DOHH2 (cell line): Measurements from ENCODE around the gene LDLR.
"Not testable (repeated sequence)": the region's sequence is repeated elsewhere in the genome, so short reads cannot be mapped to it uniquely, and the experiment has no call there.

Experiments
- H3F3A ChIP-seq: fragments of 200-600 bp; sonication (generic), shearing (Covaris generic); 2 replicates; pipeline ENCODE4 v1.6.0; 2016; ENCODE audit warnings: antibody characterized with exemption, mild to moderate bottlenecking; ENCODE audit not compliant: control insufficient read depth, insufficient read depth
- H3K27ac ChIP-seq: fragments of 200-600 bp; sonication (generic); 2 replicates; pipeline ENCODE4 v1.5.1; 2014; ENCODE audit warnings: low read depth, mild to moderate bottlenecking, low read length, moderate library complexity
- H3K27me3 ChIP-seq: fragments of 200-600 bp; sonication (generic); 2 replicates; pipeline ENCODE4 v1.6.1; 2014; ENCODE audit warnings: mild to moderate bottlenecking, low read length, mixed read lengths; ENCODE audit not compliant: control insufficient read depth
- H3K36me3 ChIP-seq: fragments of 200-600 bp; sonication (generic); 2 replicates; pipeline ENCODE4 v1.6.1; 2014; ENCODE audit warnings: mild to moderate bottlenecking, low read length, moderate library complexity, mixed read lengths; ENCODE audit not compliant: control insufficient read depth
- H3K4me1 ChIP-seq: fragments of 200-600 bp; sonication (generic); 2 replicates; pipeline ENCODE4 v1.6.1; 2014; ENCODE audit warnings: mild to moderate bottlenecking, low read length, mixed read lengths; ENCODE audit not compliant: control insufficient read depth
- H3K4me2 ChIP-seq: fragments of 200-600 bp; sonication (generic); 2 replicates; pipeline ENCODE4 v1.6.0; 2014; ENCODE audit warnings: mild to moderate bottlenecking, low read length, moderate library complexity
- H3K4me3 ChIP-seq: fragments of 200-600 bp; sonication (generic); 2 replicates; pipeline ENCODE4 v1.5.1; 2014; ENCODE audit warnings: mild to moderate bottlenecking, low read length, mixed read lengths
- H3K79me2 ChIP-seq: fragments of 200-600 bp; sonication (generic); 2 replicates; pipeline ENCODE4 v1.6.1; 2014; ENCODE audit warnings: mild to moderate bottlenecking, low read length, mixed read lengths; ENCODE audit not compliant: control insufficient read depth
- H3K9me2 ChIP-seq: fragments of 200-600 bp; sonication (generic); replicated peaks from 2 replicates; pipeline ENCODE4 v1.6.1; 2014; ENCODE audit warnings: mild to moderate bottlenecking, low read length, mixed read lengths; ENCODE audit not compliant: control insufficient read depth
- H3K9me3 ChIP-seq: fragments of 200-600 bp; sonication (generic); 2 replicates; pipeline ENCODE4 v1.6.1; 2014; ENCODE audit warnings: antibody characterized with exemption, low read length, mixed read lengths; ENCODE audit not compliant: control insufficient read depth, insufficient read depth
- H4K20me1 ChIP-seq: fragments of 200-600 bp; sonication (generic); 2 replicates; pipeline ENCODE4 v1.6.0; 2014; ENCODE audit warnings: low read depth, mild to moderate bottlenecking, antibody characterized with exemption, low read length, moderate library complexity; ENCODE audit not compliant: control insufficient read depth, insufficient read depth
- CTCF ChIP-seq: fragments of 200-600 bp; sonication (generic); IDR thresholded peaks from one replicate; pipeline ENCODE4 v1.5.1; 2014; ENCODE audit warnings: antibody characterized with exemption, mild to moderate bottlenecking, low read depth, low read length; ENCODE audit not compliant: poor library complexity, severe bottlenecking
- EZH2phosphoT487 ChIP-seq: fragments of 200-600 bp; sonication (generic); IDR thresholded peaks from 2 replicates; pipeline ENCODE4 v1.6.1; 2017; ENCODE audit warnings: borderline replicate concordance, mild to moderate bottlenecking, antibody characterized with exemption, low read length, moderate library complexity, mixed read lengths

The LDLR gene

GRCh38 chr19:11067356-11068113, 21.7 kb upstream of the LDLR start:
- Histone ChIP-seq H3K4me1 (peaks cover 14% of the 10 kb centered on the region), H3K27me3 (no peaks in the 10 kb centered on the region), H3K36me3 (peaks cover 32% of the 10 kb centered on the region), H3K4me3 (no peak overlapping the region), H3K27ac (no peak overlapping the region), H4K20me1 (no peaks in the 10 kb centered on the region), H3F3A (peaks cover 9% of the 10 kb centered on the region), H3K79me2 (no peaks in the 10 kb centered on the region), H3K4me2 (no peak overlapping the region), H3K9me2 (no peaks in the 10 kb centered on the region), H3K9me3 (no peaks in the 10 kb centered on the region)
- TF ChIP-seq EZH2phosphoT487 (no peak), CTCF (no peak)

- Histone ChIP-seq H4K20me1 (no peaks in the 10 kb centered on the region), H3K79me2 (no peaks in the 10 kb centered on the region), H3K4me3 (no peak overlapping the region), H3K27me3 (no peaks in the 10 kb centered on the region), H3K27ac (no peak overlapping the region), H3K9me3 (no peaks in the 10 kb centered on the region), H3K4me1 (peaks cover 32% of the 10 kb centered on the region), H3F3A (peaks cover 13% of the 10 kb centered on the region), H3K9me2 (no peaks in the 10 kb centered on the region), H3K36me3 (peaks cover 22% of the 10 kb centered on the region), H3K4me2 (no peak overlapping the region)
- TF ChIP-seq CTCF (no peak), EZH2phosphoT487 (no peak)
Observed at GRCh38 chr19:11069561-11069960, 19.7 kb upstream of the LDLR start.

GRCh38 chr19:11070123-11070522, 19.1 kb upstream of the LDLR start:
- Histone ChIP-seq H4K20me1 (no peaks in the 10 kb centered on the region), H3K4me1 (peaks cover 38% of the 10 kb centered on the region), H3K79me2 (no peaks in the 10 kb centered on the region), H3K36me3 (peaks cover 16% of the 10 kb centered on the region), H3K27ac (no peak overlapping the region), H3K9me2 (no peaks in the 10 kb centered on the region), H3K27me3 (no peaks in the 10 kb centered on the region), H3K4me2 (no peak overlapping the region), H3K4me3 (no peak overlapping the region), H3F3A (peaks cover 13% of the 10 kb centered on the region), H3K9me3 (no peaks in the 10 kb centered on the region)
- no peak for TF ChIP-seq EZH2phosphoT487
- no peak for TF ChIP-seq CTCF

- H3K4me3 ChIP-seq = peak overlapping the region; percentile 58
- no peaks in the 10 kb centered on the region for H4K20me1 ChIP-seq
- H3K4me1 ChIP-seq = peaks cover 47% of the 10 kb centered on the region
- H3K79me2 ChIP-seq = no peaks in the 10 kb centered on the region
- H3K9me2 ChIP-seq = no peaks in the 10 kb centered on the region
- TF ChIP-seq EZH2phosphoT487 (no peak), CTCF (no peak)
- no peaks in the 10 kb centered on the region for H3K9me3 ChIP-seq
- peaks cover 13% of the 10 kb centered on the region for H3F3A ChIP-seq
- no peaks in the 10 kb centered on the region for H3K36me3 ChIP-seq
- H3K27me3 ChIP-seq = no peaks in the 10 kb centered on the region
- H3K4me2 ChIP-seq = peak overlapping the region; percentile 83
- peak overlapping the region; percentile 50 for H3K27ac ChIP-seq
Observed at GRCh38 chr19:11073568-11073967, 15.7 kb upstream of the LDLR start.

GRCh38 chr19:11076792-11077191, 12.5 kb upstream of the LDLR start:
- not testable (repeated sequence) for H3K27me3 ChIP-seq, H3K27ac ChIP-seq, H3K4me3 ChIP-seq, H3K9me2 ChIP-seq, H3K9me3 ChIP-seq, H3F3A ChIP-seq, H4K20me1 ChIP-seq, H3K79me2 ChIP-seq, H3K4me2 ChIP-seq, H3K36me3 ChIP-seq
- H3K4me1 ChIP-seq = peaks cover 33% of the 10 kb centered on the region
